PFSK-1 (cell line): ENCODE data around the gene ITGA1.

Experiments
- FOXP2 ChIP-seq: optimal IDR thresholded peaks from 2 replicates; pipeline ENCODE3; 2011; ENCODE audit warnings: borderline replicate concordance, control low read depth, inconsistent platforms; ENCODE audit not compliant: insufficient read depth; ENCODE audit errors: extremely low read length, extremely low read depth
- POLR2AphosphoS5 ChIP-seq: IDR thresholded peaks from 2 replicates; pipeline ENCODE4 v1.6.1; 2012; ENCODE audit warnings: low read depth, mild to moderate bottlenecking, control low read depth, low read length, moderate library complexity
- REST ChIP-seq, 2 experiments: IDR thresholded peaks; 2 replicates each; pipeline versions ENCODE4 v1.6.1 to v1.8.0; 2011 to 2012; ENCODE audit warnings: low read depth in 2 of 2, low read length in 2 of 2, control low read depth in 1 of 2, inconsistent platforms in 1 of 2, mild to moderate bottlenecking in 1 of 2, moderate library complexity in 1 of 2; ENCODE audit not compliant: insufficient read depth in 1 of 2
- SIN3A ChIP-seq: IDR thresholded peaks from 2 replicates; pipeline ENCODE4 v1.6.1; 2012; ENCODE audit warnings: mild to moderate bottlenecking, low read length, moderate library complexity, borderline replicate concordance; ENCODE audit not compliant: insufficient read depth
- TAF1 ChIP-seq: IDR thresholded peaks from 2 replicates; pipeline ENCODE4 v1.6.1; 2012; ENCODE audit warnings: low read length, control low read depth, borderline replicate concordance; ENCODE audit not compliant: insufficient read depth

DNA sequence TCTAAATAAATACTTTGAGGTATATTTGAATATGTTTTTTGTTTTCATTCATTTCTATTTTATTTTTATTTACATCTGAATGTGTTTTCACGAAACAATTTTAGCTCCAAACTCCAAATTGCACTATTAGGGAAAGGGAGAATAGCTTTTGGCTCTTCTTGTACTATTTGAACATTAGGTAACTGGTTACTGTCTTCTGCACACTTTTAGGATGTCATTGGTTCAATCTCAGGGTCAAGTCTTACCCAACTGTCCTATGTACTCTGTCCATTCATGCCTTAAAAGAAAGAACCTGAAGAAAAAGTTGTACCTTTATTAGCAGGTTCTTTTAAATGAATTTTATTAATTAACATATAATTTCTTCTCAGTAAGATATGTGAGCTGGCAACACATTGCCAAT, 51.6 kb downstream of the ITGA1 start:
- TF ChIP-seq REST (IDR thresholded peaks at IDR 0.05; ENCODE audit: insufficient read depth in 1 of 2, low read depth in 2 of 2, low read length in 2 of 2) (no peak), SIN3A (no peak), POLR2AphosphoS5 (no peak), TAF1 (no peak), FOXP2 (no peak)
